HL-60 (cell line): ENCODE data around the gene FTHL17.

Source experiments
- DNase-seq, 2 experiments: peaks; one replicate each; pipeline ENCODE4 v3.0.0-alpha.2; 2010 to 2020; ENCODE audit warnings: low read depth in 1 of 2, low spot score in 1 of 2
- H3K27ac ChIP-seq: fragments of 250-450 bp; sonication (Bioruptor Pico); replicated peaks from 2 replicates; pipeline ENCODE4 v1.5.1; 2020; ENCODE audit warnings: mild to moderate bottlenecking, moderate library complexity
- H3K27me3 ChIP-seq: fragments of 250-450 bp; sonication (Bioruptor Pico); 2 replicates; pipeline ENCODE4 v1.5.1; 2021; ENCODE audit warnings: mild to moderate bottlenecking, moderate library complexity; ENCODE audit not compliant: insufficient read depth, poor library complexity, severe bottlenecking
- H3K4me3 ChIP-seq: replicated peaks from 2 replicates; pipeline ENCODE4 v1.5.1; 2011; ENCODE audit warnings: mild to moderate bottlenecking, control low read depth, low read length; ENCODE audit not compliant: insufficient read depth
- GABPA ChIP-seq: IDR thresholded peaks from 2 replicates; pipeline ENCODE4 v1.6.1; 2012; ENCODE audit warnings: low read depth
- POLR2AphosphoS5 ChIP-seq: IDR thresholded peaks from 2 replicates; pipeline ENCODE4 v1.6.1; 2012; ENCODE audit warnings: low read depth
- REST ChIP-seq: IDR thresholded peaks from 2 replicates; pipeline ENCODE4 v1.6.1; 2012; ENCODE audit warnings: low read depth; ENCODE audit not compliant: insufficient replicate concordance
- SPI1 ChIP-seq: IDR thresholded peaks from 2 replicates; pipeline ENCODE4 v1.6.1; 2012; ENCODE audit warnings: low read depth, mild to moderate bottlenecking, borderline replicate concordance
- TF ChIP-seq, protein P1 (sequence below): IDR thresholded peaks from one replicate; pipeline ENCODE4 v1.5.1; 2011; ENCODE audit warnings: low read length, control low read depth, inconsistent platforms; ENCODE audit not compliant: insufficient read depth

FTHL17 gene

GRCh38 chrX:31091819-31092218 is 20.0 kb upstream of the FTHL17 start:
- no peak overlapping the region for H3K4me3 ChIP-seq
- DNase-seq = no peak
- H3K27me3 ChIP-seq = no peaks in the 10 kb centered on the region
- TF ChIP-seq, protein P1, sequence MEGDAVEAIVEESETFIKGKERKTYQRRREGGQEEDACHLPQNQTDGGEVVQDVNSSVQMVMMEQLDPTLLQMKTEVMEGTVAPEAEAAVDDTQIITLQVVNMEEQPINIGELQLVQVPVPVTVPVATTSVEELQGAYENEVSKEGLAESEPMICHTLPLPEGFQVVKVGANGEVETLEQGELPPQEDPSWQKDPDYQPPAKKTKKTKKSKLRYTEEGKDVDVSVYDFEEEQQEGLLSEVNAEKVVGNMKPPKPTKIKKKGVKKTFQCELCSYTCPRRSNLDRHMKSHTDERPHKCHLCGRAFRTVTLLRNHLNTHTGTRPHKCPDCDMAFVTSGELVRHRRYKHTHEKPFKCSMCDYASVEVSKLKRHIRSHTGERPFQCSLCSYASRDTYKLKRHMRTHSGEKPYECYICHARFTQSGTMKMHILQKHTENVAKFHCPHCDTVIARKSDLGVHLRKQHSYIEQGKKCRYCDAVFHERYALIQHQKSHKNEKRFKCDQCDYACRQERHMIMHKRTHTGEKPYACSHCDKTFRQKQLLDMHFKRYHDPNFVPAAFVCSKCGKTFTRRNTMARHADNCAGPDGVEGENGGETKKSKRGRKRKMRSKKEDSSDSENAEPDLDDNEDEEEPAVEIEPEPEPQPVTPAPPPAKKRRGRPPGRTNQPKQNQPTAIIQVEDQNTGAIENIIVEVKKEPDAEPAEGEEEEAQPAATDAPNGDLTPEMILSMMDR = no peak
- TF ChIP-seq POLR2AphosphoS5 = no peak
- no peak for TF ChIP-seq REST
- H3K27ac ChIP-seq = no peak overlapping the region

- no peak for DNase-seq
- no peaks in the 10 kb centered on the region for H3K27me3 ChIP-seq
- TF ChIP-seq, protein P1 = no peak
- TF ChIP-seq POLR2AphosphoS5 (no peak), GABPA (no peak), SPI1 (no peak), REST (no peak)
Measured at GRCh38 chrX:31074522-31074921, 2.7 kb upstream of the FTHL17 start.

DNA sequence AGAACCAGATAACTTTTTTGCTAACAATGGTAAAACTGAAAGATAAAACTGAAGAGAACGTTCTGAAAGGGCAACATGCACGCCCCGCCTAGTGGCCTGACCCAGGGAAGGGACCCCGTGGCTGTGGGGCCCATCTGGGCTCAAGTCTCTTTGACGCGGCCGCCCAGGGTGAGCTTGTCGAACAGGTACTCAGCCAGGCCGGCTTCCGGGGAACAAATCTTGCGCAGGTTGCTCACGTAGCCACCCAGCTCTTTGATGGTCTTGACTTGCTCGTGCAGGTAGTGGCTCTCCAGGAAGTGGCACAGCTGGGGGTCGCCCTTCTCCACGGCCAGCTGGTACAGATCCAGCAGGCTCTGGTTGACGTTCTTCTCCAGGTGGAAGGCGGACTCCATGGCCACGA is 579 bp downstream of the FTHL17 start:
- TF ChIP-seq REST = no peak
- TF ChIP-seq, protein P1 = no peak
- TF ChIP-seq SPI1 = no peak
- TF ChIP-seq POLR2AphosphoS5 = no peak
- TF ChIP-seq GABPA = no peak
- Histone ChIP-seq H3K27ac (no peak overlapping the region), H3K27me3 (no peaks in the 10 kb centered on the region), H3K4me3 (no peak overlapping the region)
- no peak for DNase-seq

More at GRCh38 chrX:31074522-31074921, 2.7 kb upstream of the FTHL17 start:
- H3K27ac ChIP-seq = no peak overlapping the region
- no peak overlapping the region for H3K4me3 ChIP-seq
